HG03175 (cell line): ENCODE data around the gene OR51B2.
A peak's percentile ranks its signal among the peaks of the same experiment; 100 is the strongest.
"Not testable (repeated sequence)": the region's sequence is repeated elsewhere in the genome, so short reads cannot be mapped to it uniquely, and the experiment has no call there.

Experiments
- ATAC-seq: cut with Tn5 transposase; IDR thresholded peaks from one replicate; pipeline ENCODE4 v1.9.1; 2021; ENCODE audit warnings: mild to moderate bottlenecking, moderate library complexity; ENCODE audit not compliant: unreplicated experiment

The OR51B2 gene

GRCh38 chr11:5313326-5314023, 10.6 kb downstream of the OR51B2 start:
- ATAC-seq: not testable (repeated sequence)

- ATAC-seq: no peak
Measured at GRCh38 chr11:5310423-5310822, 13.7 kb downstream of the OR51B2 start.

- ATAC-seq: no peak
Measured at GRCh38 chr11:5307256-5308019, 16.7 kb downstream of the OR51B2 start.

GRCh38 chr11:5304046-5304445, 20.1 kb downstream of the OR51B2 start:
- no peak for ATAC-seq

- ATAC-seq: no peak
Measured at GRCh38 chr11:5303626-5304025, 20.5 kb downstream of the OR51B2 start.

GRCh38 chr11:5301846-5302245, 22.3 kb downstream of the OR51B2 start, which contains the start of gene OR51B4:
OR51B4 (minus strand) TSS chr11:5301946; CDS start chr11:5301946, 0 bp downstream.
- no peak for ATAC-seq

- no peak for ATAC-seq
Measured at GRCh38 chr11:5300251-5300650, 23.8 kb downstream of the OR51B2 start.

- ATAC-seq: no peak
Measured at GRCh38 chr11:5298451-5298850, 25.6 kb downstream of the OR51B2 start.

GRCh38 chr11:5297721-5298323, 26.3 kb downstream of the OR51B2 start:
- ATAC-seq: no peak

- not testable (repeated sequence) for ATAC-seq
Measured at GRCh38 chr11:5294342-5294995, 29.6 kb downstream of the OR51B2 start.

GRCh38 chr11:5293028-5293427, 31.1 kb downstream of the OR51B2 start:
- no peak for ATAC-seq

GRCh38 chr11:5291207-5291838, 32.8 kb downstream of the OR51B2 start:
- ATAC-seq: peak; percentile 93

GRCh38 chr11:5290106-5290505, 34.0 kb downstream of the OR51B2 start:
- no peak for ATAC-seq

- ATAC-seq: no peak
Measured at GRCh38 chr11:5289696-5290095, 34.4 kb downstream of the OR51B2 start.

GRCh38 chr11:5288906-5289550, 35.1 kb downstream of the OR51B2 start:
- no peak for ATAC-seq

GRCh38 chr11:5288108-5288905, 35.8 kb downstream of the OR51B2 start:
- ATAC-seq: no peak

- ATAC-seq: no peak
Measured at GRCh38 chr11:5286901-5287300, 37.2 kb downstream of the OR51B2 start.

- no peak for ATAC-seq
Measured at GRCh38 chr11:5286351-5286750, 37.7 kb downstream of the OR51B2 start.

GRCh38 chr11:5285703-5286340, 38.3 kb downstream of the OR51B2 start:
- no peak for ATAC-seq
